Stomach smooth muscle (tissue), 2 donors: ENCODE data around the gene RSPO4.

Experiments used
- H3K27ac ChIP-seq: one replicate; pipeline ENCODE4 v1.7.0; 2013; ENCODE audit warnings: mild to moderate bottlenecking, low read length, inconsistent platforms
- H3K27me3 ChIP-seq, 2 donors: one replicate each; pipeline ENCODE4 v1.7.0; 2013; ENCODE audit warnings: low read length in 2 of 2; ENCODE audit not compliant: insufficient read depth in 2 of 2, control insufficient read depth in 1 of 2
- H3K36me3 ChIP-seq, 2 donors: one replicate each; pipeline ENCODE4 v1.7.0; 2013; ENCODE audit warnings: low read length in 2 of 2; ENCODE audit not compliant: control insufficient read depth in 2 of 2, insufficient read depth in 2 of 2
- H3K4me1 ChIP-seq: one replicate; pipeline ENCODE4 v1.7.0; 2013; ENCODE audit warnings: low read length; ENCODE audit not compliant: control insufficient read depth, insufficient read depth
- H3K4me3 ChIP-seq, 2 donors: one replicate each; pipeline ENCODE4 v1.7.0; 2013; ENCODE audit warnings: low read length in 2 of 2
- H3K9ac ChIP-seq, 2 donors: one replicate each; pipeline ENCODE4 v1.7.0; 2013; ENCODE audit warnings: low read length in 2 of 2, mild to moderate bottlenecking in 1 of 2
- H3K9me3 ChIP-seq, 2 donors: one replicate each; pipeline ENCODE4 v1.7.0; 2013; ENCODE audit warnings: low read length in 2 of 2; ENCODE audit not compliant: control insufficient read depth in 2 of 2
- donor health status: healthy.
- donor health status: Pancreatic carcinoma.

Gene RSPO4

DNA sequence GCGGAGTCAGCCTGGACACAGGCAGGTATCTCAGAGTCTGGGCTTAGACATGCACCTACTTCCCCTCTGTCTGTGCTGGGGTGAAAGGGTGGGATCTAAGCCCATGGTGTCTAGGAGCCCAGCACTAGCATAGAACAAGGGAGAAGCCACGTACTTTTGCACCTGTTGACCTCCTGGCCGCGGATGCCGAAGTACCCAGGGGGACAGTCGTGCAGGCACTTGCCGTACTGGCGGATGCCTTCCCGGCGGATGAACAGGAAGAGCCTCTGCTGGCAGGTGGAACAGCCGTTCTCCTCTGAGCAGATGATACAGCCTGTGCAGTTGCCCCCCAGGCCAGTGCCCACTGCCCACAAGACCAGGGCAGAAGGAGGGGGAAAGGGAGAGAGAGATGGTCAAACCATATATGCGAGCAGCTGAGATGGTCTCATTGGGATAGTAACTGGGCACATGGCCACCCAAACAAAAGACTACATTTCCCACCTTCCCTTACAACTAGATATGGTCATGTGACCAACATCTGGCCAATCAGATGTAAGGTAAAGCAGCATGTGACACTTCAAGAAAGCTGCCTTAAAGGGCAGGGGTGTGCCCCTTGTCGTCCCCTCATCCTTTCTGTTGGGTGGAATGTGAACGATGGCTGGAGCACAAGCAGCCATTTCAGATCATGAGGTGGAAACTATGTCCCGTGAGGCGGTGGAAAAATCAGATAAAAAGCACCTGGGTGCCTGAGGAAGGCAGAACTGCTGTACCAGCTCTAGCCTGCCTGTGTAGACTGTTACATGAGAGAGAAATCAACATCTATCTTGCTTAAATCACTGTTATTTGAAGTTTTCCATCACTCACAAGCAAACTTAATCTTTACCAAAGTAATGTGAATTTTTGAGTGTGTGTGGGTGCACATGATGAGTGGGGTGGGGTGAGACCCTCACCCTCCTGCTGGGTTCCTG is 34.0 kb downstream of the RSPO4 start:
- Histone ChIP-seq H3K9ac (no peak overlapping the region), H3K9me3 (peaks cover 0 to 5% of the 10 kb centered on the region in 2 donors), H3K36me3 (no peaks in the 10 kb centered on the region), H3K27me3 (peaks cover 2 to 14% of the 10 kb centered on the region in 2 donors), H3K4me3 (no peak overlapping the region), H3K4me1 (no peaks in the 10 kb centered on the region), H3K27ac (no peak overlapping the region)

DNA sequence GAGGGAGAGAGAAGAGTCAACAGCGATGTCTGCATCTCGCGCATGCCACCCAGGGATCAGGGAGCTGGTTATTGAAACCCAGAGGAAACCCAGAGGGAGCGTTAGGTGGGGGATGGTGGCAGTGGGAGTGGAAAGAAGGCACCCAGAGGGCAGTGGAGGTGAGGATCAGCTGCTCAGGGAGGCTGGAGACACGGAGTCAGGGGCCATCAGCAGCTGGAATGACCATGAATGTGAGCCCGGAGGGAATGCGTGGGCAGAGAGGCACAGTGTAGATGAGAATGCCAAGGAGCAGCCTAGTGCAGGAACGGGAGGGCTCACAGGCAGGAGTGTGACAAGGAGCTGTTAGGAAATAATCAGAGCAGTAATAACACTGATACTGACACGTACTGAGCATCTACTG is 36.2 kb downstream of the RSPO4 start:
- Histone ChIP-seq H3K4me1 (no peaks in the 10 kb centered on the region), H3K4me3 (no peak overlapping the region), H3K27me3 (peaks cover 0 to 14% of the 10 kb centered on the region in 2 donors)

DNA sequence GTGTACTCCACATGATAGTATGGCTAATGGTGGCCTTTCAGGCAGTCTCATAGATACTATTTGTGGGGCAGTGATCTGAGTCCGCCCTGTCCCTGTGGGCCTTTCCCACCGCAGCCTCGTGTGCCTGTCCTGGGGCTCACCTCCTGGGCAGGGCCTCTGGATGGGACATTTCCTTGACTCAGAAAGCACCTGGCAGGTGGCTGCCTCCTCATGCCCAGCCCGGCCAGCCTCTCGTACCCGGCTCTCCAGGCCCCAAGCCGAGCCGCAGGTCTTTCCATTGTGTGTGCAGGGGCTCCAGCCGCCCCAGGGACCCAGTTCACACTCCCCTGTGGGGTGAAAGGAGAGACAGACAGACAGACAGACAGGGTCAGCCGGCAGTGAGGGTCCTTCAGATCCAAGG is 38.3 kb downstream of the RSPO4 start:
- H3K9ac ChIP-seq, result no peak overlapping the region

More for the DNA sequence above, 36.2 kb downstream of the RSPO4 start:
- H3K9ac ChIP-seq, result no peak overlapping the region
- no peak overlapping the region for H3K27ac ChIP-seq
- H3K36me3 ChIP-seq, result no peaks in the 10 kb centered on the region
- peaks cover 0 to 5% of the 10 kb centered on the region in 2 donors for H3K9me3 ChIP-seq

DNA sequence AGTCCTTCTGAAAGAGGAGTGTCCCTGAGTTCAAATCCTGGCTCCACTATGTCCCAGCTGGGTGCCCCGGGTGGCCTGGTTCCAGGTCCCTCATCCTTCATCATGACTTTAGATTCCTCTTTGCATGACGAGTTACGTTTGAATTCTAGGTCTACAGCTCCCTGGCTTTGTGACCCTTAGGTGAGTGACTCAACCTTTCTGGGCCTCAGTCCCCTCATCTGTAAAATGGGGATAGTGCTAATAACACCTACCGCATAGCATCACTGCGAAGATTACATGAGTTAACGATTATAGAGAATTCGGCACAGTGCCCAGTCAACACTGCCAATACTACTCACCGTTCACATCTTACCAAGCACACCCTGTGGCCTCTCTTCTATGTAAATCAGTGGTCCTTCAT is 39.4 kb downstream of the RSPO4 start:
- Histone ChIP-seq H3K9me3 (no peaks in the 10 kb centered on the region), H3K36me3 (no peaks in the 10 kb centered on the region), H3K4me3 (no peak overlapping the region), H3K4me1 (no peaks in the 10 kb centered on the region), H3K9ac (no peak overlapping the region), H3K27ac (no peak overlapping the region), H3K27me3 (peaks cover 4 to 14% of the 10 kb centered on the region in 2 donors)

More for the DNA sequence above, 38.3 kb downstream of the RSPO4 start:
- no peaks in the 10 kb centered on the region for H3K4me1 ChIP-seq
- H3K27ac ChIP-seq, result no peak overlapping the region
- no peak overlapping the region for H3K4me3 ChIP-seq
- peaks cover 4 to 18% of the 10 kb centered on the region in 2 donors for H3K27me3 ChIP-seq
- peaks cover 0 to 5% of the 10 kb centered on the region in 2 donors for H3K9me3 ChIP-seq
- H3K36me3 ChIP-seq, result no peaks in the 10 kb centered on the region

DNA sequence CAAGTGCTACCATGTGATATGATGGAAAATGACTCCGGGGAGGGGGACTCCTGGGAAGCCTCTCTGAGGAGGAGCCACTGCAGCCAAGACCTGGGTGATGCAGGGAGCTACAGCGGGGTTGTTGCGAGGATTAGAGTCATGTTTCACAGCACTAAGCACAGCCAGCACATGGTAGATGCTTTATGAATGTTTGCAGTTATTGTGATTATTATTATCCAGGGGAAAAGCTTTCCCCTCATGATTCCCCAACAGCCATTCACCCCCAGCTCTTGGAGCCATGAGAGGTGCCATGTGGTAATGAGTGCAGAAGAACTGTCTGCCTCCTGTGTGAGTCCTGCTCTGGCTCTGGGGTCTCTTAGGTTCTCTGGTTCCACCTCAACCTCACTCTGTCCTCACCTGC is 39.9 kb downstream of the RSPO4 start:
- H3K4me3 ChIP-seq, result no peak overlapping the region
- H3K9me3 ChIP-seq, result no peaks in the 10 kb centered on the region
- peaks cover 4 to 14% of the 10 kb centered on the region in 2 donors for H3K27me3 ChIP-seq
- H3K36me3 ChIP-seq, result no peaks in the 10 kb centered on the region
- no peak overlapping the region for H3K9ac ChIP-seq
- no peak overlapping the region for H3K27ac ChIP-seq
- no peaks in the 10 kb centered on the region for H3K4me1 ChIP-seq

DNA sequence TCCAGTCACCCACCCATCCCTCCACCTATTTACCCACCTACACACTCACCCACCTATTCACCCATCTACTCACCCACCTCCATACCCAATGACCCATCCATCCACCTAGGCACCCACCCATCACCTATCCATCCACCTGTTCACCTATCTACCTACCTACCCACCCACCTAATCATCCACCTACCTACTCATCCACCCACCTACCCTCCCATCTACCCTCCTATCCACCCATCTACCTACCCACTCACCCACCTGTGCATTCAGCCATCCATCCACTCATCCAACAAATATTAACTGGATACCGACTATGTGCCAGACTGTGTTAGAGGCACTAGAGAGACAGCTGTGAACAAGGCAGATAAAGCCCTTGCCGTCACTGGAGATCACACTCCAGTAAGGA is 40.3 kb downstream of the RSPO4 start:
- H3K9ac ChIP-seq, result no peak overlapping the region
- peaks cover 6 to 15% of the 10 kb centered on the region in 2 donors for H3K27me3 ChIP-seq
- H3K4me1 ChIP-seq, result no peaks in the 10 kb centered on the region
- no peaks in the 10 kb centered on the region for H3K36me3 ChIP-seq
- H3K9me3 ChIP-seq, result no peaks in the 10 kb centered on the region
- H3K27ac ChIP-seq, result no peak overlapping the region
- no peak overlapping the region for H3K4me3 ChIP-seq

DNA sequence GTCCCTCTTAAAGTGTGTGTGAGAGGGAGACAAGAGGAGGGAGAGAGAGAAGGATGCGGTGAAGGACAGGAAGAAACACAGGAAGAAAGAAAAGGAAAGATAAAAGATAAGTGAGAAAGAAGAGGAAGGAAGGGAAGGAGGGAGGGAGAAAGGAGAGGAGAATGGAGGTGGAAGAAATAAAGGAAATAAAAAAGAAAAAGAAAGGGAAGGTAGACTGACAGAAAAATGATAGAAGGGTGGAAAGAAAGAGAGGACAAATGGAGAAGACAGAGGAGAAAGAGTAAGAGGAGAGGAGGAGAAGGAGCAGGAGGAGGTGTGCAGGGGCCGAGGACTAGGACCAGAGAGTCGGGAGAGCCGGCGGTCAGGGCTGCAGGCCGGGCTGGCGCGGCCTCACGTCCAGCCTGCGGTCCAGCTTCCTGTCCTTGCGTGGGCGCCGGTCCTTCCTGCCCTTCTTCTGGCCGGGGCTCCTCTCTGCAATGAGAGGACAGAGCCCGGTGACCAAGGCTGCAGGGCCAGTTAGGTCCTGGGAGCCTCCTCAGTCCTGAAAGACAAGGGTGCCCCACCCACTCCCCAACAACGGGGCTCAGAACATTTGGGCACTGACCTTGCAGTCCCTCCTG is 42.0 kb downstream of the RSPO4 start:
- H3K9ac ChIP-seq, result no peak overlapping the region
- H3K4me3 ChIP-seq, result no peak overlapping the region
- no peaks in the 10 kb centered on the region for H3K36me3 ChIP-seq
- H3K4me1 ChIP-seq, result peaks cover 4% of the 10 kb centered on the region
- peaks cover 13 to 22% of the 10 kb centered on the region in 2 donors for H3K27me3 ChIP-seq
- no peaks in the 10 kb centered on the region for H3K9me3 ChIP-seq
- no peak overlapping the region for H3K27ac ChIP-seq

DNA sequence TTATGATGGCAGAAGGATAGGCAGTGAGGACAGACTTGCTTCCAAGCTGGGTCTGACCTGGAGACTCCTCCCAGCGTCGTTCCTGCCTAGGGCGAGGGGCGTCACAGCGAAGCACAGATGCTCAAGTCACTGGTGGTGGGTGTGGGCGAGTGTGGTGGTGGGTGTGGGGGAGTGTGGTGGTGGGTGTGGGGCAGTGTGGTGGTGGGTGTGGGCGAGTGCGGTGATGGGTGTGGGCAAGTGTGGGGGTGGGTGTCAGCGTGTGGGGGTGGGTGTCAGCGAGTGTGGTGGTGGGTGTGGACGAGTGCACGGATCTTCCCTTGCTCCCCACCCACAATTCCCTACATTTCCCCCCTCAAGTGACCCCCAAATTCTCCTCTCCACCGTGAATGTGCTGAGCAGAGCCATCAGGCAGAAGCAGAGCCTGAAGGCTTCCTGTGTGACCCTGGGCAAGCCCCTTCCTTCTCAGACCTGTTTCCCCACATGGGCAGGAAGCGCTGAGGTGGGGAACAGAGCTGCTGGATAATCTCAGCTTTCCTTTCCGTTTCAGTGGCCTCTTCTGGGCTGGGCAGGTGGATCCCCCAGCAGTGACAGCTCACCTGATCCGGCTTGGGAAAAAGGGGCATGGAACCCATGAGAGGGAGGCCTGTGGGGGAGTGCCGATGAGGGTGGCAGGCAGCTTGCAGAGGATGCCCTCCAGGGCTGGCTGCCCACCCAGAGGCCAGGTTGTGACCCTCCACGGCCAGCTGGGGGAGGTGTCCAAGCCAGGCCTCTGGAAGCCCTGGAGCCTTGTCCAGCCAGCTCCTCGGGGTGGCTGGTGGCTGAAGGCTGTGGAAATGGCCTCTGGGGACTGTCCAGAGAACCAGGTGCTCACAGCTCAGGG is 42.9 kb downstream of the RSPO4 start:
- Histone ChIP-seq H3K27me3 (peaks cover 13 to 23% of the 10 kb centered on the region in 2 donors), H3K27ac (no peak overlapping the region), H3K36me3 (no peaks in the 10 kb centered on the region), H3K9ac (no peak overlapping the region), H3K9me3 (no peaks in the 10 kb centered on the region), H3K4me3 (no peak overlapping the region), H3K4me1 (peaks cover 4% of the 10 kb centered on the region)

DNA sequence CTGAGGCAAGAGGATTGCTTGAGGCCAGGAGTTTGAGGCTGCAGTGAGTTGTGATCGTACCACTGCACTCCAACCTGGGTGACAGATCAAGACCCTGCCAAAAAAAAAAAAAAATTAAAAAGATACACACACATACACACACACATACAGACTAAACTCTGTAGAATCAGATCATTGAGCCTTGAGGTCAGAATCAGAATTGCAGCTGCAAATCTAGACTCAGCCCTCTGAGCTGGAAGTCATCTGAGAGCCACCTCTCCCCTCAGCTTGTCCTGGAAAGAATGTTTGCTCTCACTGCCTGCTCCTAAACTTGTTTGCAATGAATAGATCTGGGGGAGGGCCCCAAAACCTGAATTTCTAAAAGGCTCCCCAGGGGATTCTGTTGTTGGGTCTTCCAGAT is 44.6 kb downstream of the RSPO4 start:
- H3K36me3 ChIP-seq, result no peaks in the 10 kb centered on the region
- H3K27me3 ChIP-seq, result peaks cover 13 to 24% of the 10 kb centered on the region in 2 donors
- no peak overlapping the region for H3K4me3 ChIP-seq
- H3K4me1 ChIP-seq, result peaks cover 4% of the 10 kb centered on the region
- H3K9me3 ChIP-seq, result no peaks in the 10 kb centered on the region
- no peak overlapping the region for H3K27ac ChIP-seq
- H3K9ac ChIP-seq, result no peak overlapping the region

DNA sequence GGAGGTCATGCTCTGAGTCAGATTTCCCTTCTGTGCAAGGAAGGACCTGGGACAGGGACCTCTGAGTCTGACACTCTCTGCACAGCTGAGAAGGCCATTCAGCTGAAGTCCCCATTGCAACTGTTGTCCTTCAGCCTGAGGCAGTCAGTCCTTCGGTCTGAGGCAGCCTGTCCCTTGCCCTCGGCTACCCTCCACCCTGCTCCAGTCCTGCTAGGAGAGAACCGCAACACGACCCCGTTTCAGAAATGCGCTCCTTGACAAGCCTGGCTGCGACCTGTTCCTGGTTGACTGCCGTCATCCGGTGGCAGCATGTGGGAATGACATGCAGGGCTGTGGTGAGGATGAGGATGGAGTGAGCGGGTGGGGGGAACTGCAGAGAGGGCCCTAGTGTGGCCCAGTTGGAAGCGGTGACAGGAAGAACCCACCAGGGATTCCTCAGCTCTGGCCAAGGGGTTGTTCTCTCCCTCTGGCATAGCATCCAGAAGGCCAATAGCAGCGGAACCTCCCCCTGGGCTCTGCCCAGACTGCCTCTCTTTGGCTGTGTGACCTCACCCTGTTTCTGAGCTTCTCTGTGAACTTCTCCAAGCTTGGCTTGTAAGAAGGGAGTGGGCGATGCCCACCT is 45.7 kb downstream of the RSPO4 start:
- Histone ChIP-seq H3K4me3 (no peak overlapping the region), H3K9ac (no peak overlapping the region), H3K27ac (no peak overlapping the region), H3K4me1 (peaks cover 4% of the 10 kb centered on the region), H3K27me3 (peaks cover 13 to 24% of the 10 kb centered on the region in 2 donors), H3K36me3 (no peaks in the 10 kb centered on the region), H3K9me3 (no peaks in the 10 kb centered on the region)
